HG03521 (cell line): Measurements from ENCODE around the gene CDH4.

ENCODE experiments used
- ATAC-seq: cut with Tn5 transposase; IDR thresholded peaks from one replicate; pipeline ENCODE4 v1.9.1; 2021; ENCODE audit warnings: mild to moderate bottlenecking, moderate library complexity; ENCODE audit not compliant: unreplicated experiment

The CDH4 gene

DNA sequence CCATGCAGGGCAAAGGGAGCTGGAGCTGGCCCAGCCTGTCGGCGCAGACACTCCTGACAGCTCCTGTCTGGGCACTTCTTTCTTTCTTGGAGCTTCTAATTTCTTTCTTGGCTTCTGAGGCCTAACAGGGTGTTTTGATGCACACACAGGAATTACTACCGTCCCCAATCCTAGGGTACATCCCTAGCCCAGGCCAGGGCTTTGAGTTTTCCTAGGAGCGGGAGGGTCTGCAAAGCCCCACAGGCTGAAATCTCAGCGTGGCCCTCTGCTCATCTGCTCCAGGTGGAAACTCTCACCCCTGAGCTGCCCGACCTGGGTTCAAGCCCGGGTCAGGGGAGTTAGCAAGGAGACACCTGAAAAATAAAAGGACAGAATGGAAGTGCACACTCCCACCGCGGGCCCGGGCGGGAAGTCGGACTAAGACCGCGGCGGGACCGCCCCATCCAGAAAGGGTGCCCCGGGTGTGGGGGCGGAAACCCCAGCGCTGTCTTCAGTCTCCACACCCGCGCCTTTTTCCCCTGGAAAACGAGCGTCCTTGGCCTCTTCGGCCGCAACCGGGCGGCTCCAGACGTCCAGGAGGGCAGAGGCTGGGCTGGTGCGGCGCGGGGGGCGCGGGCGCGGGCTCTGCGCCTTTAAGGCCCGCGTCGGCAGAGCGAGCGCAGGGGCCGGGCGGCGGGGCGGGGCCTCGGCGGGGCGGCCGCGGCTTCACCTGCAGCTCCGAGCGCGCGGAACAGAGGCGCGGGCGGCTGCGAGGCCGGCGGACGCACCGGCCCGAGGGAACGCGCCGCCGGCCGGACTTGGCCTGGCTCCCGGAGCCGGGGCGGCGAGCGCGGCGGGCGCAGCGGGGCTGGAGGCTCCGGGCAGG lies at the start of gene CDH4:
TSS of gene CDH4 (plus strand) at position 733 of the 865 bp plus-strand sequence.
- ATAC-seq: no peak

DNA sequence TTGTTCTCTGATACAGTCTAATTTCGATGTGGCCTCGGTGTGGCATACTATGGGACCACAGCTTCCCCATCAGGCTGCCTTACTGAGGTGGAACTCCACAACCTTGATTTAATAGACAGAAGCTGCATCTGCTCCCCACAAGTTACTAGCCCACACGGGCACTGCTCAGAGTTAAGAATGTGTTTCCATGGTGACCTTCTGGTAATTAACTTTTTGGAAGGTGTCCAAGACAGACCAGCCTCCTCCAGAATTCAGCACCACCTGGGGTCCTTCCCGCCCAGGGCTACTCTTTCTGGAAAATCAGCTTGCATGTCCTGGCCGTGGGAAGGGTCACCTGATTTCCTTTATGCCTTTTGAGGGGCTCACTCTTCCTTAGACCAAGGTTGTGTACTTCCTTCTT lies 48.7 kb upstream of the CDH4 start:
- ATAC-seq: no peak

GRCh38 chr20:61204206-61204605 lies 47.9 kb upstream of the CDH4 start:
- ATAC-seq: no peak

DNA sequence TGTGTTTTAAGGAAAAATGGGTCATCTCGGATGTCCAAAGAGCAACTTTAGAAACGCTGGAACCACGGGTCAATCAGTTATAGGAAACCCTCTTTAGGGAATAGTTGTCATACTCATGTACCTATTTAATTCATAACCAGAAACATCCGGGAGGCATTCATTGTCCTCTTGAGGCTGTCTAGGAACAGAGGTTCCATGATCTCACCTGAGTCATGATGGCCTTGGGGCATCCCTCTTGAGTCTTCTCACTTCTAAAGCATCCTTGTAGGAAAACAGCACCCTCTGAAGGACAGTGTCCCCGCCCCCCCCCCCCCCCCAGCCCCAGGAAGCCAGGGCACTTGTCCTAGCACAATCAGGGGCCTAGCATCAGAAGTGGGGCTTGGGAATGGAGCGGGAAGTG lies 46.3 kb upstream of the CDH4 start:
- no peak for ATAC-seq

- no peak for ATAC-seq
These were observed 41.2 kb upstream of the CDH4 start for GRCh38 chr20:61210862-61211261.

GRCh38 chr20:61217848-61218247 lies 34.2 kb upstream of the CDH4 start:
- ATAC-seq: no peak

GRCh38 chr20:61219021-61219431 lies 33.0 kb upstream of the CDH4 start:
- no peak for ATAC-seq

GRCh38 chr20:61220131-61220530 lies 31.9 kb upstream of the CDH4 start:
- ATAC-seq: no peak

- ATAC-seq: no peak
These were observed 31.3 kb upstream of the CDH4 start for GRCh38 chr20:61220626-61221325.

- no peak for ATAC-seq
These were observed 29.4 kb upstream of the CDH4 start for GRCh38 chr20:61222699-61223098.

DNA sequence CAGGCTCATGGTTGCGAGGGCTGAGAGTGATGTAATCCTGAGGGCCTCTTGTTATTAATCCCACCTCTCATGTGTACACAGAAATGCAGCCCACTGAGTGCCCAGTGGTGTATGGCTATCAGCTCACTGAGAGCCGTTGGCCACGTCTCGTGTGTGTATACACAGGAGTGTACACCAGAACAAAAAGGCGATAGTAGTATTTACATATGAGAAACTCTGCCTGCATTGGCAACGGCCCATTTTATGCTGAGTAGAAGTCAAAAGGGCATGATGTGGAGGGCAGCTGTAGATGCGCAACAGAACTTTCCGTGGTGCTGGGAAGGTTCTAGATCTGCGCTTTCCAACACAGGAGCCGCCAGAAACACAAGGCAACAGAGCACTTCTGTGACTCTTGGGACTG lies 28.9 kb upstream of the CDH4 start:
- ATAC-seq: no peak

- no peak for ATAC-seq
These were observed 21.9 kb upstream of the CDH4 start for GRCh38 chr20:61230166-61230565.

DNA sequence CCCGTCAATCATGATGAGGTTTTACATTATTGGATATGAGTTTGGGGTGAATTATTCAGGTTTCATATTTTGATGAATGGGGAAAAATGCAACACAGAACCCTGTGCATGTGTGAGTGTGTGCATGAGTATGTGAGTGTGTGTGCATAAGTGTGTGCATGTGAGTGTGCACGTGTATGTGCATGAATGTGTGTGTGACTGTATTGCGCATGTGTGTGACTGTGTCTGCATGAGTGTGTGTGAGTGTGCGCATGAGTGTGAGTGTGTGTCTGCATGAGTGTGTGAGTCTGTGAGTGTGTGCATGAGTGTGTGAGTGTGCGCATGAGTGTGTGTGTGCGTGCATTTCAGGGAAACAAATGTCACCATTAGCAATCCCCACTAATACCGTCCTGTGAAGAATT lies 18.5 kb upstream of the CDH4 start:
- ATAC-seq: no peak

DNA sequence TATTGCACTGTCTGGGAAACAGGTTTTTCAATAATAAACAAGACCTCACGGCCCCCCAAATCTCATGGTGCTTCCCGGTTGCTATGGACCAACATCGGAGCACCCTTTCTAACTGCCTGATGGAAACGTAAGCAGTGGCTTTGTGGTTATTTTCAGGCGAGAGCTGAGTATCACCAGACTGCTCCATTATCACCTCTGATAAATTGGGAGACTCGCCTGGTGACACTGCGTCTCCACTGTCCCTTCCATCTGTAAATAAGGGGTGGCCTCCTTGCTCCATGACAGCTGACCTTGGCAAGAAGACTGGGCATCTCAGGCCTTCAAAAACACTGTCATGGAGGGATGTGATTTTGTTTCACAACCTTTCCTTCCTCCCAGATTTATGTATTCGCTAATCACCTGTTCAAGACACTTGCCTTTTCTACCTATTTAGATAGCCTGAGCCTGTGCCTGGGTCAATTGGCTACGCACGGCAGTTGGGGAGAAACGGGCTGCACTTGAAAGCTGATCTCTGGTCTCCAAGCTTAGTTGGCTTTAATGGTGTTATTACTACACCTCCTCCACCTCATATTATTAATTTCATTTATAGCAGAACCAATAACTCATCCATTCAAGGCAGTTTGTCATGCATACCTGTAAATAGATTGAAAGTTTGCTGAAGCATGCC lies 17.7 kb upstream of the CDH4 start:
- ATAC-seq: no peak

DNA sequence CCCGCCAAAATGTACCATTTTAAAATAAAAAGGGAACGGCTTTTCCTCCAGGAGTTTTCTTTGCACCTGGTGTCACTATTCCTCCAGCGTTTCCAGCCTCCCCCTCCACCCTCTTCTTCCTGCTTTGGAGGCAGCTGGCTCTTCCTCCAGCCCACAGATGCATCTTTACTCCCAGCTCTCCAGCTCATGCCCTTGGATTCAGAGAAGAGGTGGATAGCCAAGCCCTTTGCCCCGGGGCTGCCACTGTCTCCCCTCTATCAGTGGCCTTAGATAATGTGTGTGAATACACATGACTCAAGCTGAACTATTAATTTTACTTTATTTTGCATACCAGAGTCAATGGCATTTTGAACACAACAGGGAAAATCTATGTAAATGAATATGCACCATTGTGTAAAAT lies 15.3 kb upstream of the CDH4 start:
- no peak for ATAC-seq

DNA sequence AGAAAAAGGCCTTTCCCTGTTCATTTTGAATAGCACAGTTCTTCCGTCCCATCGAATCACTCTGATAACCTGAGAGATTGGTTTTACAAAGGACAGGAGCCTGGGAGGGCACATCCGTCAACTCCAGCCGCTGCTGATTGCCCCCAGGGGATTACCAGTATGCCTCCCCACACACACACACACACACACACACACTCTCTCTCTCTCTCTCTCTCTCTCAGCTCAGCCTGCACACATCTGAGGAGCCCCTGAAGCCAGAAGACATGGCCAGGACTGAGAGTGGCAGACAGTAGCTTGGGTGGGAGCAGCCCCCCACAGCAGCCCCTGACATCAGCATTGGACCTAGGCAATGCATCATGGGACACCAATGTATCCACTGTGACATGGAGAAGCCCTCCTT lies 13.2 kb upstream of the CDH4 start:
- no peak for ATAC-seq

DNA sequence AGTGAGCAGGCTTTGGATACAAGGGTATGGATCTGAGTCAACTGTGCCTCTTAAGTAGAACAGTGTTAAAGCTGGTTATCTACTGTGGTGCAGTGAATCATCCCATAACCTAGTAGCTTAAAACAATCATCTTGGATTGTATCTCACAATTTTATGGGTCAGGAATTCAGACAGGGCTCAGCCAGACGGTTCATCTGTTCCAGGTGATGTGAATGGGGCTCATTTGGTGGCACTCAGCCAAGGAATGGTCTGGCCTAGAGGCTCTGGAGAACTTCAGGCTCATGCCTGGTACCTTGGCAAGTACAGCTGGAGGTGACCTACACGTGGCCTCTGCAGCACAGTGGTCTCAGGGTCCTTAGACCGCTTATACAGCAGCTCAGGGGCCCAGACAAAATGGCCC lies 11.2 kb upstream of the CDH4 start:
- ATAC-seq: no peak

DNA sequence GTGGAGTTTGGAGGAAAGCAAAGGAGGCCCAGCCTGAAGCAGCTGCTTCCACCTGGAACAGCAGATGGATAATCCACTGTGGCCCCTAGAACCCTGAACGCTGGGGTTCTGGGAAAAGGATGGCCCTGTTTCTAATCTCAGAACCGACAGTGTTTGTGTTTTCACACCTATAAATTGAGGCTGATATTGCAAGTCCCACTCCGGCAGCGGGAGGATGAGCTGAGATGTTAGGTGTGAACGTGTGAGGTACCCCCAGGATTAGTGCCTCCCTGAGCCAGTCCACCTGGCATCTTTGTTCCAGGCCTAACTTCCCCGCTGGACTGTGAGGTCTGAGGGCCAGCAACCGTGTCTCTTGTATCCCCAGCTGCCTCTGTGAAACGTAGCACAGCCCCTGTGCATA lies 7.8 kb upstream of the CDH4 start:
- ATAC-seq: no peak

- no peak for ATAC-seq
These were observed 5.8 kb upstream of the CDH4 start for GRCh38 chr20:61246269-61246668.

GRCh38 chr20:61249626-61250025 lies 2.4 kb upstream of the CDH4 start:
- ATAC-seq: no peak

GRCh38 chr20:61252601-61253263 lies 671 bp downstream of the CDH4 start:
- ATAC-seq: no peak
